SW480 (cell line): ENCODE results near the gene FBXL4.
"Not testable (repeated sequence)": the region's sequence is repeated elsewhere in the genome, so short reads cannot be mapped to it uniquely, and the experiment has no call there.

ENCODE experiments used
- DNase-seq: peaks from one replicate; pipeline ENCODE4 v3.0.0-alpha.2; 2016; ENCODE audit warnings: low spot score

Gene FBXL4

DNA sequence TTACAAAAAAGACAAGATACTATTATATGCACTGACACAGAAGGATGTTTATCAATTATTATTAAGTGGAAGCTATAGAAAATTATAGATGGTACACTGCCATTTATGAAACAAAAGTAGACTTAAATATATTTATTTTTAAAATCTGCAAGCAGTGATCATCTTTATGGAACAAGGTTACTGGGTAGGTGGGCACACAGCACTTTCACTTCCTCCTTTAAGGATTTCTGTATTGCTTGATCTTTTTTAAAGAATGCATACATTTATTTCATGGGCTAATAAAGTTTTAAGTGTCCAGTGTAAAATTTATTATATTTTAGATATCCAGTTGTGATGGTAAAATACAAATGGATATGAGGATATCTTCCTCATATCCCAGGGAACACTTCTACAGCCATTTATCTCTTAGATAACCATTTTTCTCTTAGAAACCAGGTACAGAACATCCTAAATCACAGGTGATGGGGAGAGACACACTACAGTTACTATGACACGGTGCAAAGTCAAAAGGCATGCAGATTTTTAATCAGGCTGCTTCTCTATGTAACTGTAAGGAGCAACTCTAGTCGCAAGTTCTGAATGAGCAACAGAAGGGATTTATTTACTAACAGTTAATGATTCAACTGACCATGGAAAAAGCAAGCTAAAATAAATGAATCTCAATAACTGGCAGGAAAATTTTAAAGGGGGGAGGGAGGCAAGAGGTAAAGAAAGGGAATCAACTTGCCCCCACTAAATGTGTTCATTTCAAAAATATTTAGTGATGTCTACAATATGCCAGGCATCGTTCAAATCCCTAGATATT is 2.2 kb downstream of the FBXL4 start:
- DNase-seq = no peak

GRCh38 chr6:98944598-98945081 is 3.1 kb downstream of the FBXL4 start:
- no peak for DNase-seq

DNA sequence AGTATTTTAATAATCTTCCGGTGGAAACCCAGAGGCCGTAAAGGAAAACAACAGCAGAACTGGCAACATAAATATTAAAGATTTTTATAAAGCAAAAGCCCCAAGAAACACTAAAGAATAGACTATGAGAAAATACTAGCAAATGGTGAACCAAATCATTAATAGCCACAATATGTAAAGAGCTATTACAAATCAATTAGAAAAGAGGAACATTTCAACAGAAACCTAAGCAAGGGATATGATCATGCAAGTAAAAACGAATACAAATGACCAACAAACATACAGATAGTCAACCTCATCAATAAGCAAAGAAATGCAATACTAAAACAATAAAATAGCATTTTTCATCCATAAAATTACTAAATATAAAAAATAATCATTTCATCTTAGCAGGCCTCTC is 3.6 kb downstream of the FBXL4 start:
- DNase-seq = no peak

DNA sequence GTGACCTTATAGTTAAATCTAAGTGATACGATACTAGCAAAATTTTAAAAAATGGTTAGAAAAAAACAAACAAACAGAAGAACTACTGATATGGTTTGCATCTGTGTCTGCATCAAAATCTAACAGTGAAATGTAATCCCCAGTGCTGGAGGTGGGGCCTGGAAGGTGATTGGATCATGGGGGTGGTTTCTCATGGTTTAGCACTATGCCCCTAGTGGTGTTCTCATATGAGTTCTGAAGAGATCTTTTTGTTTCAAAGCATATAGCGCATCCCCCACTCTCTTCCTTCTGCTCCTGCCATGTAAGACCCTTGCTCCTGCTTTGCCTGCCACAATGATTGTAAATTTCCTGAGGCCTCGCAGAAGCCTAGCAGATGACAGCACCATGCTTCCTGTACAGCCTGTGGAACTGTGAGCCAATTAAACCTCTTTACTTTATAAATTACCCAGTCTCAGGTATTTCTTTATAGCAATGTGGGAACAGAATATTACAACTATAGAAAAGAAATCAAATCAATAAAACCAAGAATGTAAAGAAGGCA is 5.4 kb downstream of the FBXL4 start:
- DNase-seq = no peak

DNA sequence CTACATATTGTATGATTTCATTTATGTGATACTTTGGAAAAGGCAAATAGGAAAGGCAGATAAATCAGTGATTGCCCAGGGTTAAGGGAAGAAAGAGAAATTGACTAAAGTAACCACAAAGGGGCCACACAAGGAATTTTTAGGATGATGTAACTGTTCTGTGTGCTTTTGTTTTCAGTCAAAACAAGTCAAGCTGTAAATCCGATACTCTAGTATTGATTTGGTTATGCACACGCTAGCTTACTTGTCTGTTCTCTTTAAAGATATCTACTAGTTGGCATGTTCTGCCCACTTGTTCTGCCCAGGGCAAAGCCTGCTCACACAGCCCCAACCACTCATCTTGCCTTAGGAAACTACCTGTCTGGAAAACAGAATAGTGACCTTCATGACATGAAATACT is 6.4 kb downstream of the FBXL4 start:
- DNase-seq = no peak

DNA sequence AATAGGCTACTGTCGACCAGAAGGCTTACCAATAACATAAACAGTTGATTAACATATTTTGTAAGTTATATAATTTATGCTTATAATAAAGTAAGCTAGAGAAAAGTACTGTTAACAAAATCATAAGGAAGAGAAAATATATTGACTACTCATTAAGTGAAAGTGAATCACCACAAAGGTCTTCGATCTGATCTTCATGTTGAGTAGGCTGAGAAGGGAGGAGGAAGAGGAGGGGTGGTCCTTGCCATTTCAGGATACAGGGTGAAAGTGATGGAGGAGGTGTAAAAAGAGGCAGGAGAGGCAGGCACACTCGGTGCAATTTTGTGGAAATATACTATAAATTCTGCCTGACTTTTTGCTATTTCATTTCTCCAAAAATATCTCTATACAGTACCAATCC is 10.4 kb downstream of the FBXL4 start:
- no peak for DNase-seq

GRCh38 chr6:98932381-98932780 is 15.4 kb downstream of the FBXL4 start:
- no peak for DNase-seq

- no peak for DNase-seq
These were observed 16.1 kb downstream of the FBXL4 start for GRCh38 chr6:98931696-98932095.

GRCh38 chr6:98929498-98930060 is 18.2 kb downstream of the FBXL4 start:
- no peak for DNase-seq

DNA sequence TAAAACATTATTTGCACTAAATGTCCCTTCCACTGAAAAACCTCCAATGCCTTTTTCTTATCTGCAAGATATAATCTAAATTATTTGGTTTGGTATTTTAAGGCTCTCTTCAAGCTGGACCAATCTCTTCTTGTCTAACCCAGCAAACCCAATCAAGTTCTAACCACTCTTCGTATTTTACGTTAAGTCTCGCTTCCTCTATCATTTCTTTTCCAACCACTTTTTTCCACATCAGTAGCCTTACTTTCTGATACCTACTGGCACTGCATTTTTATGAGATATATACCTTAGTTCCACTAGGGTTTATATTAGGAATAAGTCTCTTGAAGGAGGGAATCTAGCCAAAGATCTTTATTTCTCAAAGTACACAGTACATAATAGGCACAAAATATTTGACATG is 19.1 kb downstream of the FBXL4 start:
- no peak for DNase-seq

- DNase-seq = no peak
These were observed 20.2 kb downstream of the FBXL4 start for GRCh38 chr6:98927534-98927933.

DNA sequence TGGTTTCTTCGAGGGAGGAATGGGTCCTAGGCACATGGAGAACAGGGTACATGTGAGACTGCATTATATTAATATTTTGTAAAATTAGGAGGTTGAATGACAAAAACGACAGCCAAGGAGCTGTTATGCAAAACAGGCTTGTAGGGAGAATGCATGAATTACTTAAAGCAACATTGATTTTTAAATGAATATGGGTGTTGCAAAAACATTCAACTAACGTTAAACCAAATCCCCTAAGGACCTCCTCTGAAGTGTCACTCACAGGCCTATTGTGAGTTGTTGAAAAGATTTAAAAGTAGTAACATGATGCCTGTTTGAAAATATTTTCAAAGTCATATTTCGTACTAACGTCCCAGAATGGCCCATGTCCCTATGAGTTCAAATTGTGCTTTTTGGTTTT is 21.9 kb downstream of the FBXL4 start:
- no peak for DNase-seq

DNA sequence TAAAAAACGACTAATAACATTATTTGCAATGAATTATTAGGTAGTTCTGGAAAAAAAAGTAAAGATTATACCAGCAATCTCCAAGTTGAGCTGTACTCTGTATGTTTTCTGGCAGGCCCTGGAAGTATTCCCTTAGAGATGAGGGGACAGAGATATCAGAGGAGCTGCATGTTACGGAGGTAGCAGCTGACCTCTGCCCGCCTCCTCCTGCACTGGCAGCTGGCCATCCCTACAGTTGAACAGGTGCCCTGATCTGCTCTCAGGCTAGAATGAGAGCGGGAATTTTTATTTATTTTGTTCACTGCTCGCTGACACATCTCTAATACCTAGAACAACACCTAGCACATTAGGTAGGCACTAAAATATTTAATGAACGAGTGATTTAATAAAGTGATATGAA is 23.1 kb downstream of the FBXL4 start:
- DNase-seq = no peak

DNA sequence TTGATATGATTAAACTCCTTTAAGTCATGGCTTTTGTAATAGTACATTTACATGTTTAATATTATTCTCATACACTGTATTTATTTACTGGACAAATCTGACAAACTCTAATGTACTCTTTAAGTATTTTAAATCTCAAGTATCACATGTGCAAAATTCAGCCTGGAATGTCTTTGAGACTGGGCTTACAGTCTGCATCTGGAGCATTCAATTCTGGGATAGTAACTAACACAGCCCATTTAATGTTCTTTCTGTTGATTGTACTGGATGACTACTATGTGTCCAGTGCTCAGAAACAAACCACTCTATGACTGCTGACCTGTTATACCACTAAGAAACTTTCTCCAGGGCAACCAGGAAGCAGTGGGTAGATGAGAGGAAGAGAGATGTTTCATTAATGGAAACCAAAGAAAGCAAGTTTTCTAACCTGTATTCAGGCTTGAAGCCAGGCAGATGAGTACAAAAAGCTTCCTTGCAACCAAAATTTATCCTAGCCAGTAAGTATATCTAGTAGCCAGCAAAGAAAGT is 26.8 kb downstream of the FBXL4 start:
- no peak for DNase-seq

DNA sequence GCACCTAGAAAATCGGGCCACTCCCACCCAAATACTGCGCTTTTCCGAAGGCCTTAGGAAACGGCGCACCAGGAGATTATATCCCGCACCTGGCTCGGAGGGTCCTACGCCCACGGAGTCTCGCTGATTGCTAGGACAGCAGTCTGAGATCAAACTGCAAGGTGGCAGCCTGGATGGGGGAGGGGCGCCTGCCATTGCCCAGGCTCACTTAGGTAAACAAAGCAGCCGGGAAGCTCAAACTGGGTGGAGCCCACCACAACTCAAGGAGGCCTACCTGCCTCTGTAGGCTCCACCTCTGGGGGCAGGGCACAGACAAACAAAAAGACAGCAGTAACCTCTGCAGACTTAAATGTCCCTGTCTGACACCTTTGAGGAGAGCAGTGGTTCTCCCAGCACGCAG is 36.8 kb downstream of the FBXL4 start:
- DNase-seq = not testable (repeated sequence)

DNA sequence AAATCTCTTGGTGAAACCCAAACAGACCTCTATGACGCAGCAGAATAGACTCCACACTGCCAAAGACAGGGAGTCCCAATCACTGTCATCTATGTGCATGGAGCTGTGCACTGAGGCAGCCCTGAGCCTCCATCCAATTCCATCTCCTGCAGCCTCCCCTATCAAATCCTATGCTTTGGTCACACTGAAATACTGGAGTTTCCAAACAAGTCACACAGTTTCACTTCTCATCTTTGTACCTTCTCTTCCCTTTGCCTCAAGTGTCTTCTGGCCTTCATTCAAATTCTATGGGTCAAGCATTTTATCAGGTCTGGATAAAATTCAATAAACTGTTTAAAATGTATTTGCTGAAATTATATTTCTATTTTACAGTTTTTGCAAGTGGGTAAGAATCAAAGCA is 38.5 kb downstream of the FBXL4 start:
- no peak for DNase-seq

DNA sequence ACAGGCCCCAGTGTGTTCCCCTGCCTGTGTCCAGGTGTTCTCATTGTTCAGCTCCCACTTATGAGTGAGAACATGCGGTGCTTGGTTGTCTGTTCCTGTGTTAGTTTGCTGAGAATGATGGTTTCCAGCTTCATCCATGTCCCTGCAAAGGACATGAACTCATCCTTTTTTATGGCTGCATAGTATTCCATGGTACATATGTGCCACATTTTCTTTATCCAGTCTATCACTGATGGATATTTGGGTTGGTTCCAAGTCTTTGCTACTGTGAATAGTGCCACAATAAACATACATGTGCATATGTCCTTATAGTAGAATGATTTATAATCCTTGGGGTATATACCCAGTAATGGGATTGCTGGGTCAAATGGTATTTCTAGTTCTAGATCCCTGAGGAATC is 41.4 kb downstream of the FBXL4 start:
- DNase-seq = not testable (repeated sequence)

DNA sequence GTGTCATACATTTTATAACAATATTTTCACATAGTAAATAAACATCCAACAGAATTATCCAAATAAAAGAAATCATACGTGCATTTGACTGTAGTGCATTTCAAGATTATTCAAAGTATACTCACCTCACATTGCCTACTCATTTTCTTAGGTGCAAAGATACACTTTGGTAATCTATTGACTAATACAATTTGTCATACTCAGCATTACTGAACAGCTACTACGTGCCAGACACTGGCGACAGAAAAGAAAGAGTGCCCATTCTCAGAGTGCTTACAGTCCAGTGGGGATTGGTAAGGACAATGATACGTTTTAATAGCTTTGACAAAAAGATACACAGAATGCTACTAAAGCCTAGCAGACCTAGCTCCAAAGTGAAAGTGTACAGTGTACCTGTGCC is 42.0 kb downstream of the FBXL4 start:
- DNase-seq = no peak

DNA sequence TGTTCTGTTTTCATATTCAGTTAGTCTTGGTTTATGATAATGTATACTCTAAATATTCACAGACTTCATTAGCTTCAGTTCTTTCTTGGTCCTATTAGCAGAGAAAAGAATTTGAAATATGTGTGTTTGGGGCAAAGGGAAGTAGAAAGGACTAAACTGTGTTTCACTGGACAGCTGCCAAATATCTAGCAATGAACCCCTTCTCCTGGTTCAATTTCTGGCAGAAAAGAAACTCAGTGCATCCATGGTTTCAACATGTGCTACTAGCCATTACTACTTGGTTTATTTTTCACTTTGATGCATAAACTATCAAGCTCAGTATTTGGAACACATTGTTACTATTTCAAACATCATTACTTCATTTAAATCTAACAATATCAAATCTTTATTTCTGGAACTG is 43.6 kb downstream of the FBXL4 start:
- DNase-seq = no peak

DNA sequence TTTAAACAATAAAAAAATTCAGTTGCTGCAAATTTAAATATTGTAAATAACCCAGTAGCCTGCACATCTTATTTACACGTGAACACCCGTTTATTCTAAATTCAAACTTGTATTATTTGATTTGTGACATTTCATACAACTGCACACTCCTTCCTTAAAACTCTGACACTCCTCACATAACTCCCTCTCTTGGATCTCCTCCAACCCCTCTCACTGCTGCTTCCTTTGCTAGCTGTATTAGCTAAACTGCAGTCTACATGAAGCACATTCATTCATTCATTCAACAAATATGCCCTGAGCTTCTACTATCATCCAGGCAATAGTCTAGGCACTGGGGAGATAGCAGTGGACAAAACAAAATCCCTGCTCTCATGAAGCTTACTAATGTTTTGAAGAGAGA is 47.0 kb downstream of the FBXL4 start:
- no peak for DNase-seq

DNA sequence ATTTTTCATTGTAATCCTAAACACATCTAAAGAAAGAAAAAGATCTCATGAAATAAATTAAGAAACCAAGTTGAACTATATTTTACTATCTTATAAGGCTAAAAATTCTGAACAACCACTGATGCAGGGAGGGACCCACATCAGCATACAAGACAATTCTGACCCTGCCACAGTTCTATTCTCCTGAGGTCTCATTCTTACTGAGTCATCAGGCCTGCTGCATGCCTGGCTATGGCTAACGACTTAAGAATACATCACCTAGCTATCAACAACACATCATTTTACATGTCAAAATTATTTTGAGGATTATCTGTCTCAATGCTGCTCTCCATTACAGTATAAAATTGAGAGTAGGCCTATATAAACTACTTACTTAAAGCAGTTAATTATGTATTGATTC is 52.9 kb downstream of the FBXL4 start:
- DNase-seq = no peak

DNA sequence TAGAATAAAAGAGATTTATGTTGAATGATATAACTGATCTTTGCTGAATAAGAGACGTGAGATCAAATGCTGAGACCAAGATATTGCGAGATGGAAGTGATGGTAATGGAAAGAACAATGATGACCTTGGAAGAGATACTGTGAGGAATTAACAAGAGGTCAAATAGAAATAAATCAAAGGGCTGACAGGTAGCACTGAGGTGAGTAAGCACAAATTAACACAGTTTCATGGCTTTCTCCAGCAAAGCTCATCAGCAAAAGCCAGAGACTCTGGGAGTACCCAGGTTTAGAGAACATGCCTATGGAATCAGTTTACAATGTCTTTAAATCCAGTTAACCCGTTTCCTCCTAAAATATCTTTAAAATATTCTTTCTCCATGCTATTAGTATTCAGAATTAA is 60.1 kb downstream of the FBXL4 start:
- DNase-seq = no peak

GRCh38 chr6:98885330-98885729 is 62.4 kb downstream of the FBXL4 start:
- no peak for DNase-seq
